T-helper 1 cell treated with Interleukin-12 subunit alpha and Interleukin-12 subunit beta and Interleukin-4 antibody, amounts not matched to agents 30 μg/mL and 1 μg/mL, for 36 hours (primary cell): ENCODE results near the gene ACY1.

ENCODE experiments used
- H3K27ac Mint-ChIP-seq: one replicate; pipeline ENCODE4 v1.8.0; 2021; ENCODE audit warnings: mild to moderate bottlenecking, mixed read lengths
- H3K27me3 Mint-ChIP-seq: one replicate; pipeline ENCODE4 v1.8.0; 2021; ENCODE audit warnings: low read depth, mixed read lengths
- H3K36me3 Mint-ChIP-seq: one replicate; pipeline ENCODE4 v1.8.0; 2021; ENCODE audit warnings: low read depth, mixed read lengths
- H3K4me1 Mint-ChIP-seq: one replicate; pipeline ENCODE4 v1.8.0; 2021; ENCODE audit warnings: low read depth, mixed read lengths
- H3K4me3 Mint-ChIP-seq: one replicate; pipeline ENCODE4 v1.8.0; 2021; ENCODE audit warnings: mild to moderate bottlenecking, moderate library complexity, mixed read lengths
- H3K9me3 Mint-ChIP-seq: one replicate; pipeline ENCODE4 v1.8.0; 2021; ENCODE audit warnings: mixed read lengths

Gene ACY1

GRCh38 chr3:51997935-51998596 is 14.7 kb downstream of the ACY1 start:
- no peaks in the 10 kb centered on the region for H3K9me3 Mint-ChIP-seq
- no peak overlapping the region for H3K4me3 Mint-ChIP-seq
- peaks cover 17% of the 10 kb centered on the region for H3K27me3 Mint-ChIP-seq
- no peak overlapping the region for H3K27ac Mint-ChIP-seq
- peaks cover 25% of the 10 kb centered on the region for H3K36me3 Mint-ChIP-seq
- peaks cover 24% of the 10 kb centered on the region for H3K4me1 Mint-ChIP-seq

GRCh38 chr3:51998774-51999173 is 15.4 kb downstream of the ACY1 start:
- H3K27ac Mint-ChIP-seq, result no peak overlapping the region
- H3K9me3 Mint-ChIP-seq, result no peaks in the 10 kb centered on the region
- H3K4me1 Mint-ChIP-seq, result peaks cover 24% of the 10 kb centered on the region
- no peak overlapping the region for H3K4me3 Mint-ChIP-seq
- peaks cover 17% of the 10 kb centered on the region for H3K27me3 Mint-ChIP-seq
- H3K36me3 Mint-ChIP-seq, result peaks cover 18% of the 10 kb centered on the region

DNA sequence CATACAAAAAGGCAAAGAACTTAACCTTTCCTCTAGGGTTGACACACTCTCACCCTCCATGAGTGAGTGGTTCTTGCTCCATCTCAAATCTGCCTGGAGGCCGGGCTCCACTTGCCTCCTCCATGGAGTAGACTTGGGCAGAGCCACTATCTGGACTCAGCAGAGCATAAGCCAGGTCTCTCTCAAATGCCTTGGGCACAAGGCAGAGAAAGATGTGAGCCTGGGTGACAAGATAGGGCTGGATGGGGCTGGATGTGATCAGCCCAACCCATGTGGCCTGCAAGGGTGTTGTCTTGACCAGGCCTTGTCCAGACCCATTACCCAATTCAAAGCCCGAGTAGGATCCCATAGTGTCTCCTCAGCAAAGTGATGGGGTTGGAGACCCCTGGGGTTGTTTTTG is 16.5 kb downstream of the ACY1 start:
- Mint-ChIP-seq H3K27me3 (peaks cover 17% of the 10 kb centered on the region), H3K4me3 (no peak overlapping the region), H3K27ac (peak overlapping the region; percentile 26), H3K36me3 (peaks cover 8% of the 10 kb centered on the region), H3K9me3 (no peaks in the 10 kb centered on the region), H3K4me1 (peaks cover 17% of the 10 kb centered on the region)

GRCh38 chr3:52001443-52001974 is 18.2 kb downstream of the ACY1 start:
- Mint-ChIP-seq H3K4me3 (no peak overlapping the region), H3K9me3 (no peaks in the 10 kb centered on the region), H3K4me1 (peaks cover 22% of the 10 kb centered on the region), H3K36me3 (no peaks in the 10 kb centered on the region), H3K27ac (no peak overlapping the region), H3K27me3 (peaks cover 17% of the 10 kb centered on the region)

- Mint-ChIP-seq H3K9me3 (no peaks in the 10 kb centered on the region), H3K27me3 (peaks cover 16% of the 10 kb centered on the region), H3K27ac (no peak overlapping the region), H3K36me3 (no peaks in the 10 kb centered on the region), H3K4me3 (no peak overlapping the region), H3K4me1 (peaks cover 19% of the 10 kb centered on the region)
These were observed 19.4 kb downstream of the ACY1 start for GRCh38 chr3:52002748-52003147.

- H3K9me3 Mint-ChIP-seq, result no peaks in the 10 kb centered on the region
- H3K27me3 Mint-ChIP-seq, result peaks cover 11% of the 10 kb centered on the region
- H3K4me1 Mint-ChIP-seq, result peaks cover 19% of the 10 kb centered on the region
- no peak overlapping the region for H3K27ac Mint-ChIP-seq
- no peaks in the 10 kb centered on the region for H3K36me3 Mint-ChIP-seq
- H3K4me3 Mint-ChIP-seq, result no peak overlapping the region
These were observed 20.9 kb downstream of the ACY1 start for GRCh38 chr3:52004163-52004787.

GRCh38 chr3:52004906-52005395 is 21.6 kb downstream of the ACY1 start:
- H3K4me3 Mint-ChIP-seq, result no peak overlapping the region
- peaks cover 19% of the 10 kb centered on the region for H3K4me1 Mint-ChIP-seq
- peaks cover 5% of the 10 kb centered on the region for H3K27me3 Mint-ChIP-seq
- H3K9me3 Mint-ChIP-seq, result no peaks in the 10 kb centered on the region
- no peak overlapping the region for H3K27ac Mint-ChIP-seq
- H3K36me3 Mint-ChIP-seq, result no peaks in the 10 kb centered on the region

DNA sequence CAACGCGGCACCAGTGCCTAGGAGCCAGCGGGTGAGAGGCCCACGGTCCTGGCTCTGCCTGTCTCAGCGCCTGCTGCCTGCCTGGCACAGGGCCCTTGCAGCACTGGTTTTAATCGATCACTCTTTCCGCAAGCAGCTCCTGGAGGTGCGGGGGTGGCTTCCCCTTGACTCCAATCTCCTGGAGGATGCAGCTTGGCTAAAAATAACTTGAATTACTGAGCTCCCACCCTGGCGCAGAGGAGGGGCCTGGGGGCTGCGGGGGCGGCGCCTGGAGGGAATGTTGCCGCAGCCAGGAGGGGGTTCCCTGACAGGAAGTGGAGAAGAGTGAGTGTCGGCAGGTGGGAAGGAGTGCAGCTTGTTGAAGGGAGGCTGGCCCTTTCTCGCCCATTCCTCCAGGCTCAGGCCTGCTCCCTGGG is 22.2 kb downstream of the ACY1 start:
- H3K27me3 Mint-ChIP-seq, result no peaks in the 10 kb centered on the region
- no peaks in the 10 kb centered on the region for H3K9me3 Mint-ChIP-seq
- H3K36me3 Mint-ChIP-seq, result no peaks in the 10 kb centered on the region
- H3K4me3 Mint-ChIP-seq, result no peak overlapping the region
- peaks cover 18% of the 10 kb centered on the region for H3K4me1 Mint-ChIP-seq
- H3K27ac Mint-ChIP-seq, result no peak overlapping the region

- Mint-ChIP-seq H3K36me3 (no peaks in the 10 kb centered on the region), H3K27ac (no peak overlapping the region), H3K27me3 (no peaks in the 10 kb centered on the region), H3K4me1 (peaks cover 18% of the 10 kb centered on the region), H3K4me3 (no peak overlapping the region), H3K9me3 (no peaks in the 10 kb centered on the region)
These were observed 22.9 kb downstream of the ACY1 start for GRCh38 chr3:52006017-52006819.

DNA sequence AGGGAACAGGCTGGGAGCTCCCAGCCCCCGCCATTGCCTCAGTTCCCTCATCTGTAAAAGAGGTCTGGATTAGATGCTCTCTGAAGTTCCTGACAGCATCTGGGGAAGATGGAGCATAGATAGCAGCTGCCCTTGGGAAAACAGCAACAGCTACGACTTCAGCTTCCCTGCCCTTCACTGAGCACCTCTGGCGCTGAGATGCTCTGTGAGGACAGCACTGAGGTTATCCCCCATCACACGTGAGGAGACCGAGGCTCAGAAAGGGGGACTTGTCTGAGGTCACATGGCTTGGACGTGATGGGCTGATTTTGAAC is 23.4 kb downstream of the ACY1 start:
- Mint-ChIP-seq H3K9me3 (no peaks in the 10 kb centered on the region), H3K27me3 (no peaks in the 10 kb centered on the region), H3K4me1 (peaks cover 13% of the 10 kb centered on the region), H3K36me3 (no peaks in the 10 kb centered on the region), H3K4me3 (no peak overlapping the region), H3K27ac (no peak overlapping the region)

GRCh38 chr3:52007291-52007690 is 24.0 kb downstream of the ACY1 start:
- H3K4me3 Mint-ChIP-seq, result no peak overlapping the region
- no peaks in the 10 kb centered on the region for H3K27me3 Mint-ChIP-seq
- no peaks in the 10 kb centered on the region for H3K36me3 Mint-ChIP-seq
- H3K27ac Mint-ChIP-seq, result no peak overlapping the region
- H3K9me3 Mint-ChIP-seq, result no peaks in the 10 kb centered on the region
- H3K4me1 Mint-ChIP-seq, result peaks cover 10% of the 10 kb centered on the region

- H3K36me3 Mint-ChIP-seq, result no peaks in the 10 kb centered on the region
- peaks cover 8% of the 10 kb centered on the region for H3K4me1 Mint-ChIP-seq
- H3K9me3 Mint-ChIP-seq, result no peaks in the 10 kb centered on the region
- H3K27ac Mint-ChIP-seq, result no peak overlapping the region
- no peaks in the 10 kb centered on the region for H3K27me3 Mint-ChIP-seq
- H3K4me3 Mint-ChIP-seq, result no peak overlapping the region
These were observed 27.1 kb downstream of the ACY1 start for GRCh38 chr3:52010431-52010830.

DNA sequence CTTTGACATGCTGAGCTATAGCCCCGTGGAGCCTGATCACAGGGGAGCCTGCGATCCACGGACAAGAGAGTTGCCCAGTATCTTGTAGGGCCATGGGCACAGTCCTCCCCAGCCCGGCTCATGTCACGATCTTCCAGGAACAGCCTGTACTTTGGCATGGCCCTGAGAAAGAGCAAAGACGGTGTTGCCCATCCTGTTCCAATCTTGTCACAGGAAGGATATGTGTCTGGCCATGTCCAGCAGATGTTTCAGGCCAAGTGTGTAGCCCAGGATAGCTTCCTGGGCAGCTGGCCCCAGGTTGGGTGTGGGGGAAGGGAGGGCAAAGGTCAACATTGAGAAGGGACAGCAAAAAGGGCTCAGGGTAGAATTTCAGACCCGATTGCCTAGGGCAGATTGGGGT is 29.4 kb downstream of the ACY1 start:
- Mint-ChIP-seq H3K4me1 (no peaks in the 10 kb centered on the region), H3K4me3 (no peak overlapping the region), H3K36me3 (no peaks in the 10 kb centered on the region), H3K9me3 (no peaks in the 10 kb centered on the region), H3K27me3 (no peaks in the 10 kb centered on the region), H3K27ac (no peak overlapping the region)

- Mint-ChIP-seq H3K36me3 (no peaks in the 10 kb centered on the region), H3K9me3 (no peaks in the 10 kb centered on the region), H3K27ac (no peak overlapping the region), H3K27me3 (no peaks in the 10 kb centered on the region), H3K4me1 (no peaks in the 10 kb centered on the region), H3K4me3 (no peak overlapping the region)
These were observed 30.7 kb downstream of the ACY1 start for GRCh38 chr3:52013802-52014598.
